CD1c-positive myeloid dendritic cell (primary cell): Measurements from ENCODE around the gene ZSWIM4.

Experiments
- DNase-seq: peaks from one replicate; pipeline ENCODE4 v3.0.0-alpha.2; 2016; ENCODE audit errors: extremely low spot score

ZSWIM4 gene

GRCh38 chr19:13872695-13873389 is 77.6 kb downstream of the ZSWIM4 start:
- DNase-seq: peak; percentile 25

- no peak for DNase-seq
These were observed 78.7 kb downstream of the ZSWIM4 start for GRCh38 chr19:13873834-13874515.

- no peak for DNase-seq
These were observed 80.6 kb downstream of the ZSWIM4 start for GRCh38 chr19:13875824-13876223.

GRCh38 chr19:13876834-13877233 is 81.6 kb downstream of the ZSWIM4 start, which contains the start of gene NANOS3:
NANOS3 (plus strand) TSS chr19:13877134; CDS start chr19:13877249, 115 bp downstream.
- no peak for DNase-seq

- DNase-seq: no peak
These were observed 82.1 kb downstream of the ZSWIM4 start for GRCh38 chr19:13877303-13877702.

- peak; percentile 99 for DNase-seq
These were observed 85.1 kb downstream of the ZSWIM4 start for GRCh38 chr19:13880059-13881043.

GRCh38 chr19:13881251-13881691 is 86.0 kb downstream of the ZSWIM4 start:
- DNase-seq: peak; percentile 46
